GM18909 (cell line): ENCODE results near the gene CALY.
"Not testable (repeated sequence)": the region's sequence is repeated elsewhere in the genome, so short reads cannot be mapped to it uniquely, and the experiment has no call there.

ENCODE experiments used
- ATAC-seq: cut with Tn5 transposase; IDR thresholded peaks from one replicate; pipeline ENCODE4 v1.9.1; 2021; ENCODE audit warnings: mild to moderate bottlenecking; ENCODE audit not compliant: unreplicated experiment, poor library complexity

Gene CALY

DNA sequence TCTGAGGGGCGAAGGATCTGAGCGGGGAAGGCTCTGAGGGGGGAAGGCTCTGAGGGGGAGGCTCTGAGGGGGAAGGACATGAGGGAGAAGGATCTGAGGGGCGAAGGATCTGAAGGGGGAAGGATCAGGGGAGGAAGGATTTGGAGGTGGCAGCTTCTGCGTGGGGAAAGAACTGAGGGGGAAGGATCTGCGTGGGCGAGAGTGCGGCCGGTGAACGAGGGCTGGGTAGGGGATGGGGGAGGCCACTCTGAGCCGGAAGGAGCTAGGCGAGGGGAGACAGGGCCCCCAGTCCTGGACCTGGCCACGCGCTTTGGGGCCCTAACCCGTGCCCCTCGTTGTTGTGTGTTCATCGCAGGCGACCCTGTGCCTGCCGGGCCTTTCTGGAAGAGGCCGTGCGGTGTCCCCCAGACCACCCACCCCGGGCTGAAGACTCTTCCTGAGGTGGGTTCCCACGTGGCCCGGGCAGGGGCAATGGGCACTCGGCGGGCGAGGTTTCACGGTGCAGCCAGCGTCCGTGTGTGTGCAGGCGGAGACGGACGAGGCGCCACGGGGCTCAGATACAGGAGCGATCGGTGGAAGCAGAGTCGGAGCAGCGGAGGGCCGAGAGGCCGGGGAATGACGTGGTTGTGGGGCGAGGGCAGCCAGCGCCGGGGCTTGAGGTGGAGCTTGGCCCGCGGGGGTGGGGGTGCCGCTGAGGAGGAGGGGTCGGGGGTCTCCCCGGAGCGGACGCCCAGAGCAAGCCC is 2.0 kb downstream of the CALY start:
- ATAC-seq, result no peak

DNA sequence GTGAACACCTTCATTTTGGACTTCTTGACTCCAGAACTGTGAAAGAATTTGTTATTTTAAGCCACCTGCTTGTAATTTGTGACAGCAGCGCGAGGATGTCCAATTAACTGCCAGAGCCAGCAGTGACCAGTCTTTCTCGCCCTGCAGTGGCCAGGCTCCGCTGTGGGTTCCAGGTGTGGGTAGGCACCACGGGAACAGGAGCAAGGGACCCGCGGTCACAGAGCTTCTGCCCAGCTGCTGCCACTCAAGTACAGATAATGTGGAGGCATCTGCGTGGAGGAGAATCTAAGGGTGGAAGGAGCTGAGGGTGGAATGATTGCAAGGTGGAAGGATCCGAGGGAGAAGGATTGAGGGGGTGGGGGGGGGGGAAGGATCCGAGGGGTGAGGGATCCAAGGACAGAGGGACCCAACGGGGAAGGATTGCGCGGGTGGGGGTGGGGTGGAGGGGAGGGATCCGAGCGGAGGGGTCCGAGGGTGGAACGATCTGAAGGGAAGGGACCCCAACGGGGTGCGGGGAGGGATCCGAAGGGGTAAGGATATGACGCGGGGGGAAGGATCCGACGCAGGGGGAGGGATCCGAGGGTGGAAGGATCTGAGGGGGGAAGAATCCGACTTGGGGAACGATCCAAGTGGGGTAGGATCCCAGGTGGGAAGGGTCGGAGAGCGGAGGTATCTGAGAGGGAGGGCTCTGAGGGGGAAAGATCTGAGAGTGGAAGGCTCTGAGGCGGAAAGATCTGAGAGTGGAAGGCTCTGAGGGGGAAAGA is 3.6 kb downstream of the CALY start:
- no peak for ATAC-seq

DNA sequence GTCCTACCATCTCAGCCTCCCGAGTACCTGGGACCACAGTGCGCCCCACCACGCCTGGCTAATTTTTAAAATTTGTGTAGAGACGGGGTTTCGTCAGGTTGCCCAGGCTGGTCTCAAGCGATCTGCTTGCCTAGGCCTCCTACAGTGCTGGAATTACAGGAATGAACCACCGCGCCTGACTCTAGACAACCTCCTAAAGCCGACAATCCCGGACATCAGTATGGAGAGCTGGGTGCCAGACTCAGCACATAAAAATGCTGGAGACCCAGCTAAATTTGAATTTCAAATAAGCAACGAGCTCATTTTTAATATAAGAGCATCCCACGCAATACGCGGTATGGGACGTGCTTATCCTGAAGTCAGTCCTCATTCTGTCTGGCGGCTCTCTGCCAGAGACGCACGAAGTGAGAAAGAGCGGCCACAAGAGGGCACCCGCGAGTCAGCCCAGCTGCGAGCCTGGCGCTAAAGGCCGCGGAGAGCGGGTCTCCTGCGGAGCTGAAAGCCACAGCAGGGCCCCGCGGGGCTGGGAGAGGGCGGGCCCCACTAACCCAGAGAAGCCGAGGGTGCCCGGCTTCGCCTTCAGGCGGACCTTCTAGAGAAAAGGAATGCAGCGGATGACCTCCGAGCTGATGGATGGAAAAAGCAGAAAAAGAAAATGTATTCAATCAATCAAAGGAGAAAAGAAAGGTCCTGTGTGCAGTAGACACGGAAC is 7.0 kb downstream of the CALY start:
- ATAC-seq, result peak; percentile 87

DNA sequence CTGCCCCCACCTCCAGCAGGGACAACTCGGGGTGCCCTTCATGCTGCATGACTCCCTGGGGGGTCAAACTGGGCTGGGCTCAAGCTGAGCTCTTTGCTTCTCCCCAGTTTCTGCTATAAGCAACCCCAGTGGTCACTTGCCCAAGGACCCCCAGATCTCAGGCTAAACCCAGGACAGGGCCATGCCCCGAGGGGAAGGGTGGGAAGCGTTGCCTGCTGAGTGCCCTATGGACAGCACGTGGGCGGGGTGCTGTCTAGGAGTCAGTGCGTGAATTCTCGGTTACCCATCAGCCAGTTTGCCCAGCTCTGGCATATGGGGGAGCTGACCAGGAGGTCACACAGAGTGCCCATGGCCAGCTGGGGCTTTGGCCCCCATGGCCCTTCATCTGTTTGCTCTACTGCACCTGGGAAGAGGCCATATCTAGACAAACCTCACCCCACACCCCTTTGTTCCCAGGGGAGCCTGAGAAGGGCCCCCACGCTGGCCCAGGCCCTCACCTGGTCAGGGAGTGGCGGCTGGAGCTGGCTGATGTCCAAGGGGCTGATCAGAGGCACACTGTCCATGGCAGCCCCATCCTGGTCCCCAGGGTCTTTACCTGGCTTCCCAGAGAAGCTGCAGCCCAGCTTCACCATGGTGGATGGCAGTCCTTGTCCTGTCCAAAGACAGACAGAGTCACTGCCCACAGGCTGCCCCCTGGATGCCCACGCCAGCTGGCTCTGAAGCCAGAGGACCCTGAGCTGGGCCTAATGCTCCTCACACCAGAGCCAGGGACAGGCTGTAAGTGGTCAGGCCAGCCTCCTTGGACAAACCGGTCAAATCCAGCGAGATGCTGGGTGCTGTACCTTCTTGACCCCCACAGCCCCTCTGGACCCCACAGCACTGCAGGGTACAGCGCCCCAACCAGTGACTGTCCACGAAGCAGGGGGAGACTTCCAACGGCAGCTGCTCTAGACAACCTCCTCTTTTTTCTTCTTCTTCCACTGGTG is 8.0 kb downstream of the CALY start:
- no peak for ATAC-seq

DNA sequence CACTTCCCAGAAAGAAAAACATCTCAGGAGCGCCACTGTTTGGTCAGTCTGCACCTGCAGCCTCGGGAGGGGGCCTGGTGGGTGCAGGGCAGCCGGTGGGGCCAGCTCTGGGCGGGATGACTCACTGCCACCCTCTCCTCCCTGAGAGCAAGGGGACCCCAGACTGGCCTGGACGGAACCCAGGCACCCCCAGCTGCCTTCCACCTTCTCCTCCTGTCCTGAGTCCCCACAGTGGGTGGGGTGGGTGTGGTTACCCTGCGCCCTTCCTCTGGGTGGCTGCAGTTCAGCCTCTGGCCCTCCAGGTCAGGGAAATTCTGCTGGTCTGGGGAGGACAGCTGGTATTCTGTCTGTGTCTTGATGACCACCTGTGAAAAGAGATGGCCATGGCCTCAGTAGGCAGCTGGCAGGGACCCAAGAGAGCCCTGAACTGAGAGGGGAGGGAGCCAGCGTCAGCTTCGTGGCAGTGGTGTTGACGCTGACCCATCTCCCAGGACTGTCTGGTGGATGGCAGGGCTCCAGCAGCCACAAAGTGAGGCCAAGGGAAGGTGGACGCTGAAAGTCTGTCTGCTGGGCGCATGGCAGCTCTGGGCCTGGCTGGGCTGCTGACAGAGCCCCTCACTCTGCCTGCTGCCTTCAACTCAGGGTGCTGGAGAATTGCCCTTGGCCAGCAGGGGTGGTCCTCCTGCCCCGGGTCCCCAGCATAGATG is 8.9 kb downstream of the CALY start:
- ATAC-seq, result no peak

DNA sequence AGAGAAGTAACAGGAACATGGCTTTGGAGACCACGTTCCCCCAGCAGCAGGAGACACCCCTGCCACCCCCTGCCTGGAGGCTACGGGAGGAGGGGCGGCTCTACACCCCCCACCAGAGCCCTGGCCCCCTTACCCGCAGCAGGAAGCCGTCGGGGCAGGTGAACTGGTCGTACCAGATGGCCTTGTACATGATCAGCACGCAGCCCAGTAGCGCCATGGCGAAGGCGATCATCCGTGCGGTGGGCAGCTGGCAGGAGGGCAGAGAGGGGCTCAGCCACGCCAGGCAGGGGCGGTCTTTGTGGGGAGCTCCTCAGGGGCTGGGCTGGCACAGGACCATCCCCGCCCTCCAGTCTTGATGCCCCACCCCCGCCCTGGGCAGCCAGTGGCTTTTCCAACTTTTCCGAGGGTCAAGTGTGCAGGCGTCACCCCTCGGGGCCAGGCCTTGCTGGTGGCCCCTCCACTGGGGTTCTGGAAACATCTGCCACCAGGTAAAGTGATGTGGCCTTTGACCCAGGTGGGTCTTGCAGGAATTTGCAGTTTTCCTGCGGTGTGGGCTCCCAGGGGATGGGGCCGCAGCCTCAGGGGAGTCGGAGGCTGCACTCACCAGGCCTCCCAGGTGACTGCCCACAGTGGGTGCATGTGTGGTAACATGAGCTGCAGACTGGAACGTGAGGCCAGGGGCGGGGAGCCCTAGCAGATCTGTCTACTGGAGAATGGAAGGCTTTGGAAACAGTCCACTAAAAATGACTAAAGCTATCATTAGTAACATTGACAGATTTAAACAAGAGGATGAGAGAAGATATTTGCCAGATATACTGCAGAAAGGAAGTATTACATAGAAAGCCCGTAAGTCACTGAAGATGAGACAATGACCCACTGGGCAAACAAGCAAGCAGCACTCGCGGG is 9.7 kb downstream of the CALY start:
- ATAC-seq, result no peak

DNA sequence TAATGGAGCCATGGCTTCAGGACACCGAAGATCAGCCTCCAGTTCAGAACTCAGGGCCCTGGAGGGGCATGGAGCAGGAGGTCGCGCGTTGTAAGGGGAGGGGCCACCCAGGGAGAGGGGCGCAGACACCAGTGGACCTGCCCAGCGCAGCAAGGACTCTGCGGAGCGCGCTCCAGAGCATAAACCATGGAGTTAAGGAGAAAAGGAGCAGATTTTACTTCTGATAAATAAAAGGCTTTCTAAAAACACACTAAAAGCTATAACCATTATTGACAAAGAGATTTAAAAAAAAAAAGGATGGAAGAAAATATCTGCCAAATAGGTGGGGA is 10.5 kb downstream of the CALY start:
- ATAC-seq, result no peak

DNA sequence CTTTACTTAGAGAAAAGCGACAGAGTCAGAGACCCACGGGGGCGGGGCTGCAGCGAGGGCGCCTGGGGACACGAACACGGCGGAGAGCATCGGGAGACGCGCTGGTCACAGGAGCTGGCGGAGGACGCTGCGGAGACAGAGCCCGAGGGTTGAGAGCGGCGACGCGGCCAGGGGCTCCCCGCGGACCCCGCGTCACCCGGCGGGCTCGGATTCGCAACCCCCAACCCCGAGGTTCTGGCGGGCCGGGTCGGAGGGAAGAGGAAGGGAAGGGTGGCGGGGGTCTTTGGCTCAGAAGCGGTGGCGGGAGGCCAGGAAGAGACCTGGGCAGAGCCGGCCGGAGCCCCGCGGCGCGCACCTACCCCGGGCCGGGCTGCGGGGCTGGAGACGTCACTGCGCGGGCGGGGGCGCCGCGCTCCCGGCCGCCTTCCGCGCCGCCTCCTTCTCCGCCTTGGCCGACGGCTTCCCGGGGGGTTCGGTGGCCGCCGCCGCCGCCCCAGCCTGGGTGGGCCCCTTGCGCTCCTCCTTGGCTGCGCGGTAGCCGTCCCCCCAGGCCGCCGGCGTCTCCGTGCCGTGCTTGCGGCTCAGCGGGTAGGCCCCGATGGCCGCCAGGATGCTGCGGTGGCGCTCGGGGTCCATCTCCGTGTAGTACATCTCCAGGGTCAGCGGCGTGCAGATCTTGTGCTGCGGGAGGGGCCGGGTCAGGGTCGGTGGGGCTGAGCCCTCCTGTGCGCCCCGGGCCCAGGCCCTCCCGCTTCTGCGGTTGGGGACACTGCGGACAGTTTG is 11.1 kb downstream of the CALY start:
- ATAC-seq, result no peak

DNA sequence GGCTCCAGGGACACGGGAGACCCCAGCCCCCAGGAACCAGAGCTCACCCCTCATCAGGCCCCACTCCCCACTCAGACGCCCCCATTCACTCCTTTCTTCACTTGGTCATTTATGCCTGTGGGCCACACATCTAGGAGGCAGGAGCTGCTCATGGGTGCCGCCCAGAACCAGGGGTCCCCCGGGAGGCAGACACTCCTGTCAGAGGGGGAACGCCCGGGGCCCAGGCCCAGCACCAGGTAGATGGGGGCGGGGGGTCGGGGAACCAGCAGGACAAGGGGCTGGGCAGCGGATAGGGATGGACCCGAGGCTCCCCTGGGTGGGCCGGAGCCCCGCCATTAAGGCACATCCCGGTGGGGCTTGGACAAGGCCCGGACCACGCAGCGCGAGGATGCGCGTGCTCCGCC is 11.8 kb downstream of the CALY start:
- ATAC-seq, result no peak

DNA sequence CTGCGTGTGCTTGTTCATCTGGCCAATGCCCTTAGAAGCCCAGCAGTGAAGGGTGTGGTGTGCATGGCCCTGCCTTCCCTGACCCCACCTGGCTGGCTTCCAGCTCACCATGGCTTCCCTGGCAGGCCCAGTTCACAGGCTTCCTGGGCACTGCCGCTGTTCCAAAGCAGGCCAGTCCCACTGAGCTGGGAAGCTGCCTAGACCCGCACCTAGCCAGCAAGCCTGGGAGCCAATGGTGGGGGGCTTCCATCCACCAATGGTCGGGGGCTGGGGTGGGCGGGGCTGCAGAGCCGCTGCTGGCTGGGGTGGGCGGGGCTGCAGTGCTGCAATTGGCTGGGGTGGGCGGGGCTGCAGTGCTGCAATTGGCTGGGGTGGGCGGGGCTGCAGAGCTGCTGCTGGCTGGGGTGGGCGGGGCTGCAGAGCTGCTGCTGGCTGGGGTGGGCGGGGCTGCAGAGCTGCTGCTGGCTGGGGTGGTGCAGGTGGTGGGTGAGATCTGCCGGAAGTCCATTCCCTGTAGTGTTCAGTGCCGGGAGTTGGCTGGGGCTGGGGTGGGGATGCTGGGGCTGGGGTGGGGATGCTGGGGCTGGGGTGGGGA is 12.4 kb downstream of the CALY start:
- ATAC-seq, result no peak

DNA sequence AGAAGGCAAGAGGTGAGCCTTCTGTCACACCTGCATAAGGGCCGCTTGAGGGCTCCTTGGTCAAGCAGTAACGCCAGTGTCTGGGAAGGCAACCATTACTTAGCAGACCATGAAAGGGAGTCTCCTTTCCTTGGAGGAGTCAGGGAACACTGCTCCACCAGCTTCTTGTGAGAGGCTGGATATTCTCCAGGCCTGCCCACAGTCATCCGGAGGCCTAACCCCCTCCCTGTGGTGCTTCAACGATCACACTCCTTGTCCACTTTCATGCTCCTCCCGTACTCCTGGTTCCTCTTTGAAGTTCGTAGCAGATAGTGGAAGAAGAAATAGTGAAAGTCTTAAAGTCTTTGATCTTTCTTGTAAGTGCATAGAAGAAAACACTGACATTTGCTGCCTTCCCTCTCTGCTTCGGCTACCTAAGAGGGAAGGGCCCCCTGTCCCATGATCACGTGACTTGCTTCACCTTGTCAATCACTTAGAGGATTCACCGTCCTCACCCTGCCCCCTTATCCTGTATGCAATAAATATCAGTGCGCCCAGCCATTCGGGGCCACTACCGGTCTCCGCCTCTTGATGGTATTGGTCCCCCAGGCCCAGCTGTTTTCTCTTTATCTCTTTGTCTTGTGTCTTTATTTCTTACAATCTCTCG is 14.5 kb downstream of the CALY start:
- ATAC-seq, result not testable (repeated sequence)

DNA sequence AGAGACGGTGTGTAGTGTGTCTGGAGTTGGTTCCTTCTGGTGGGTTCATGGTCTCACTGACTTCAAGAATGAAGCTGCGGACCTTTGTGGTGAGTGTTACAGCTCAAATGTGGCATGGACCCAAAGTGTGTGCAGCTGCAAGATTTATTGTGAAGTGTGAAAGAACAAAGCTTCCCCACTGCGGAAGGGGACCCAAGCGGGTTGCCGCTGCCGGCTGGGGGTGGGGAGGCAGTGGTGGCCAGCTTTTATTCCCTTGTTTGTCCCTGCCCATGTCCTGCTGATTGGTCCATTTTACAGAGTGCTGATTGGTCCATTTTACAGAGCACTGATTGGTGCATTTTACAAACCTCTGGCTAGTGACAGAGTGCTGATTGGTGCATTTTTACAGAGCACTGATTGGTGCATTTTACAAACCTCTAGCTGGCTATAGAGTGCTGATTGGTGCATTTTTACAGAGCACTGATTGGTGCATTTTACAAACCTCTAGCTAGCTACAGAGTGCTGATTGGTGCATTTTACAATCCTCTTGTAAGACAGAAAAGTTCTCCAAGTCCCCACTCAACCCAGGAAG is 15.8 kb downstream of the CALY start:
- not testable (repeated sequence) for ATAC-seq

DNA sequence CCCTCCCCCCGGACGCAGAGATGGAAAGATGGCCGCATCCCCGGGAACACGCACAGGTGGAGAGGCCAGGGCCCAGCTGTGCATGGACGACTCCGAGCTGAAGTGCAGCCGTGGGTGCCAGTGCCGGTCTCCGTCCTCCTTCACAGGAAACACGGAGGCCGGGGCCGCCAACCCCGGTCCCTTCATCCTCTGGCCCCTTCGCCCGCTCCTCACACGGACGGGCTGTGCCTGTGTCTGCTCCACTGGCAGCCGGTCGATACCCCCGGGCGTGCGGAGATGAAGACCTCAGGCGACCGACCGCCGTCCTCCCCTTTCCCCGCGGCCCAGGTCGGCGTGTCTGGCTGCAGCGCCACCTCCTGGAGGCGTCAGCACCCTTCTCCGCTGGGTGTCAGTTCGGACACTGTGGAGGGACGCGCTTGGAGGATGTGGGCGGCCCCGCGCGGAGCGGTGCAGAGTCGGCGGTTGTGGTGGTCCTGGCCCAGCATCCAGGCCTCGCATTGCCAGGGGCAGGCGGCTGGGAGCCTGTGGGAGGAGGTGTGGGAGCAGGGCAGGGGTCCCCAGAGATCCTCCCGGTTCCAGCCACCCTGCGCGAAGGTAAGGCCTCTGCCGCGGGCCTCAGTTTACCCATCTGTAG is 18.1 kb downstream of the CALY start:
- ATAC-seq, result peak; percentile 61

DNA sequence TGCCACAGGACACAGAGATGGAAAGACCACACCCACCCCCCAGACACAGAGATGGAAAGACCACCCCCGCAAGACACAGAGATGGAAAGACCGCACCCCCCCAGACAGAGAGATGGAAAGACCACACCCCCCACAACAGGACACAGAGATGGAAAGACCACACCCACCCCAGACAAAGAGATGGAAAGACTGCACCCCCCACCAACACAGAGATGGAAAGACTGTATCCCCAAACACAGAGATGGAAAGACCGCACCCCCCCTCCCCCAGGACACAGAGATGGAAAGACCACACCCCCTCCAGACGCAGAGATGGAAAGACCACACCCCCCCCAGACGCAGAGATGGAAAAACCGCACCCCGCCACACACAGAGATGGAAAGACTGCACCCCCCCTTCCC is 20.0 kb downstream of the CALY start:
- no peak for ATAC-seq

DNA sequence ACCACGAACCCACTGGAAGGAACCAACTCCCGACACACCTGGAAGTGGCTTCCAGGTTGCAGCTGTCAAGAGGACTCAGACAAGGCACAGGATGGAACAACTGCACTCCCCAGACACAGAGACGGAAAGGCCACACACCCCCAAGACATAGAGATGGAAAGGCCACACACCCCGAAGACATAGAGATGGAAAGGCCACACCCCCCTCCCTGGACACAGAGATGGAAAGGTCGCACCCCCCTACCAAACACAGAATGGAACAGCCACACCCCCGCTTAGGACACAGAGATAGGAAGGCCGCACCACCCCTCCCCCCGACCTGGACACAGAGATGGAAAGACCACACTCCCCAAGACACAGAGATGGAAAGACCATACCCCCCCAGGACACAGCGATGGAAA is 20.4 kb downstream of the CALY start:
- no peak for ATAC-seq

DNA sequence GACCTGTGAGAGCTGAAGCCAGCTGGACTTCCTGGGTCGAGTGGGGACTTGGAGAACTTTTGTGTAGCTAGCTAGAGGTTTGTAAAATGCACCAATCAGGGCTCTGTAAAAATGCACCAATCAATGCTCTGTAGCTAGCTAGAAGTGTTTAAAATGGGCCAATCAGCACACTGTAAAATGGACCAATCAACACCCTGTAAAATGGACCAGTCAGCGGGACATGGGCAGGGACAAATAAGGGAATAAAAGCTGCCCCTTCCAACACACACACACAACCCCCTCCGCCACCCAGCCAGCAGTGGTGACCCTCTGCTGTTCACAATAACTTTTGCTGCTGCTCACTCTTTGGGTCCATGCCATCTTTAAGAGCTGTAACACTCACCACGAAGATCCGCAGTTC is 20.8 kb downstream of the CALY start:
- no peak for ATAC-seq
